ENCODE results near the gene FRMPD4. TPM values are rescaled to one million over a fixed set of nuclear protein-coding genes. Genes with fewer than 3 reads are reported as not detected.

FRMPD4 gene
- total RNA-seq, 2 experiments from 2014 or later = not detected

- TF ChIP-seq CTCF (IDR thresholded peaks at IDR 0.05) = no peak
- Histone ChIP-seq H3K9me3 (ENCODE audit: control insufficient read depth in 1 of 2, insufficient read depth in 1 of 2, low read length in 2 of 2) (no peaks in the 10 kb centered on the region), H3K27me3 (ENCODE audit: control insufficient read depth in 1 of 2, insufficient read depth in 2 of 2, low read length in 2 of 2) (no peaks in the 10 kb centered on the region), H3K36me3 (ENCODE audit: insufficient read depth, low read length) (no peaks in the 10 kb centered on the region), H3K27ac (ENCODE audit: low read depth in 1 of 2, low read length in 2 of 2) (no peak overlapping the region), H3K4me1 (ENCODE audit: insufficient read depth, low read length) (no peaks in the 10 kb centered on the region), H3K4me3 (ENCODE audit: low read length) (no peak overlapping the region)
- Mint-ChIP-seq H3K4me1 (ENCODE audit: low read depth) (no peaks in the 10 kb centered on the region), H3K36me3 (ENCODE audit: low read depth) (no peaks in the 10 kb centered on the region), H3K27ac (no peak overlapping the region), H3K9me3 (peaks cover 2% of the 10 kb centered on the region), H3K4me3 (no peak overlapping the region), H3K27me3 (no peaks in the 10 kb centered on the region)
- ATAC-seq (ENCODE audit: poor library complexity) (no peak), DNase-seq (no peak)
- intact Hi-C loops (cut with DNase I, micrococcal nuclease) = no loop called here
- ChIA-PET POLR2A (no interaction called here), CTCF (no interaction called here)
These were observed 176.4 kb downstream of the FRMPD4 start for GRCh38 chrX:12314651-12315050.

GRCh38 chrX:12315526-12315925 lies 177.3 kb downstream of the FRMPD4 start:
- ATAC-seq (ENCODE audit: poor library complexity) (no peak), DNase-seq (no peak)

GRCh38 chrX:12319003-12319519 lies 180.8 kb downstream of the FRMPD4 start:
- no peak for DNase-seq
- Mint-ChIP-seq H3K9me3 (no peaks in the 10 kb centered on the region), H3K4me1 (ENCODE audit: low read depth) (no peaks in the 10 kb centered on the region), H3K27ac (no peak overlapping the region), H3K4me3 (no peak overlapping the region), H3K27me3 (no peaks in the 10 kb centered on the region), H3K36me3 (ENCODE audit: low read depth) (no peaks in the 10 kb centered on the region)
- Histone ChIP-seq H3K27ac (ENCODE audit: low read depth in 1 of 2, low read length in 2 of 2) (no peak overlapping the region), H3K36me3 (ENCODE audit: insufficient read depth, low read length) (no peaks in the 10 kb centered on the region), H3K4me3 (ENCODE audit: low read length) (no peak overlapping the region), H3K9me3 (ENCODE audit: control insufficient read depth in 1 of 2, insufficient read depth in 1 of 2, low read length in 2 of 2) (no peaks in the 10 kb centered on the region), H3K4me1 (ENCODE audit: insufficient read depth, low read length) (no peaks in the 10 kb centered on the region), H3K27me3 (ENCODE audit: control insufficient read depth in 1 of 2, insufficient read depth in 2 of 2, low read length in 2 of 2) (no peaks in the 10 kb centered on the region)
- no peak for TF ChIP-seq CTCF (IDR thresholded peaks at IDR 0.05)
- ATAC-seq (ENCODE audit: poor library complexity) = no peak
- intact Hi-C loops (cut with DNase I, micrococcal nuclease) = no loop called here
- ChIA-PET POLR2A (no interaction called here), CTCF (no interaction called here)

More at GRCh38 chrX:12315526-12315925, 177.3 kb downstream of the FRMPD4 start:
- Mint-ChIP-seq H3K27me3 (no peaks in the 10 kb centered on the region), H3K9me3 (peaks cover 2% of the 10 kb centered on the region), H3K4me3 (no peak overlapping the region), H3K36me3 (ENCODE audit: low read depth) (no peaks in the 10 kb centered on the region), H3K27ac (no peak overlapping the region), H3K4me1 (ENCODE audit: low read depth) (no peaks in the 10 kb centered on the region)
- intact Hi-C loops (cut with DNase I, micrococcal nuclease) = no loop called here
- no peak for TF ChIP-seq CTCF (IDR thresholded peaks at IDR 0.05)
- Histone ChIP-seq H3K9me3 (ENCODE audit: control insufficient read depth in 1 of 2, insufficient read depth in 1 of 2, low read length in 2 of 2) (no peaks in the 10 kb centered on the region), H3K4me3 (ENCODE audit: low read length) (no peak overlapping the region), H3K27me3 (ENCODE audit: control insufficient read depth in 1 of 2, insufficient read depth in 2 of 2, low read length in 2 of 2) (no peaks in the 10 kb centered on the region), H3K27ac (ENCODE audit: low read depth in 1 of 2, low read length in 2 of 2) (no peak overlapping the region), H3K4me1 (ENCODE audit: insufficient read depth, low read length) (no peaks in the 10 kb centered on the region), H3K36me3 (ENCODE audit: insufficient read depth, low read length) (no peaks in the 10 kb centered on the region)
- ChIA-PET POLR2A (no interaction called here), CTCF (no interaction called here)
